Omental fat pad (tissue), 4 donors: ENCODE measurements around the gene PCAT7. TPM values are rescaled to one million over a fixed set of nuclear protein-coding genes. Genes with fewer than 3 reads are reported as not detected.
"Not testable (repeated sequence)": the region's sequence is repeated elsewhere in the genome, so short reads cannot be mapped to it uniquely, and the experiment has no call there.

ENCODE experiments used
- ATAC-seq: fragments of 150-250 bp; one replicate; pipeline ENCODE4 v1.9.1; 2016; ENCODE audit warnings: mild to moderate bottlenecking, moderate library complexity; ENCODE audit not compliant: low FRiP score
- DNase-seq: peaks from one replicate; pipeline ENCODE4 v3.0.0-alpha.2; 2019; ENCODE audit warnings: low spot score
- CTCF ChIP-seq, 3 donors: fragments of 450-650 bp; IDR thresholded peaks; one replicate each; pipeline ENCODE4 v1.5.1; 2016 to 2017; ENCODE audit warnings: antibody characterized with exemption in 3 of 3, mild to moderate bottlenecking in 3 of 3, moderate library complexity in 2 of 3
- total RNA-seq, 4 donors: library from RNA; depleted of rRNA; stranded (reverse); fragments of >200 nt; gene quantifications; one replicate each; pipeline ENCODE4 v1.1.0, GENCODE V29; 2016

PCAT7 gene
- total RNA-seq: not detected

GRCh38 chr9:94554439-94555331 lies at the start of gene PCAT7:
PCAT7 (plus strand) TSS chr9:94555083.
- ATAC-seq: no peak
- TF ChIP-seq CTCF (IDR thresholded peaks at IDR 0.05): no peak
- no peak for DNase-seq

GRCh38 chr9:94506370-94506769 lies 48.5 kb upstream of the PCAT7 start:
- not testable (repeated sequence) for ATAC-seq, DNase-seq

- no peak for TF ChIP-seq CTCF (IDR thresholded peaks at IDR 0.05)
- DNase-seq (no peak), ATAC-seq (no peak)
Measured at GRCh38 chr9:94507531-94508258, 47.2 kb upstream of the PCAT7 start.

- DNase-seq (no peak), ATAC-seq (no peak)
- TF ChIP-seq CTCF (IDR thresholded peaks at IDR 0.05): no peak
Measured at GRCh38 chr9:94511134-94511954, 43.5 kb upstream of the PCAT7 start.

GRCh38 chr9:94511955-94512265 lies 43.0 kb upstream of the PCAT7 start:
- TF ChIP-seq CTCF (IDR thresholded peaks at IDR 0.05): no peak
- no peak for ATAC-seq
- no peak for DNase-seq

GRCh38 chr9:94514722-94515121 lies 40.2 kb upstream of the PCAT7 start:
- ATAC-seq (no peak), DNase-seq (no peak)
- no peak for TF ChIP-seq CTCF (IDR thresholded peaks at IDR 0.05)

GRCh38 chr9:94517254-94517653 lies 37.6 kb upstream of the PCAT7 start:
- ATAC-seq: no peak
- DNase-seq: no peak
- no peak for TF ChIP-seq CTCF (IDR thresholded peaks at IDR 0.05)
